Endothelial cell of umbilical vein (primary cell): ENCODE results near the gene HINFP.

Source experiments
- CTCF ChIP-seq, 2 donors: IDR thresholded peaks; 1 replicate in 1 of 2; 2 replicates in 1 of 2; pipeline ENCODE4 v1.5.1; 2011; ENCODE audit warnings: low read length in 2 of 2, mild to moderate bottlenecking in 2 of 2, moderate library complexity in 2 of 2, control low read depth in 1 of 2, inconsistent platforms in 1 of 2, low read depth in 1 of 2; ENCODE audit not compliant: insufficient read depth in 1 of 2; ENCODE audit errors: extremely low read depth in 1 of 2
- MYC ChIP-seq: IDR thresholded peaks from one replicate; pipeline ENCODE4 v1.6.1; 2011; ENCODE audit warnings: mild to moderate bottlenecking, low read depth, low read length
- POLR2A ChIP-seq: IDR thresholded peaks from 2 replicates; pipeline ENCODE4 v1.6.1; 2012; ENCODE audit warnings: low read depth, mild to moderate bottlenecking, control low read depth, low read length
- POLR2AphosphoS5 ChIP-seq: IDR thresholded peaks from 2 replicates; pipeline ENCODE4 v1.6.1; 2012; ENCODE audit warnings: low read depth, mild to moderate bottlenecking, control low read depth, low read length, moderate library complexity; ENCODE audit not compliant: insufficient read depth

- TF ChIP-seq POLR2AphosphoS5 (no peak), CTCF (IDR thresholded peaks at IDR 0.05; ENCODE audit: extremely low read depth in 1 of 2, insufficient read depth in 1 of 2, low read depth in 1 of 2, low read length in 2 of 2) (no peak), MYC (no peak), POLR2A (no peak)
Measured at GRCh38 chr11:119172513-119172912, 51.1 kb downstream of the HINFP start.
